ENCODE results near the gene HOXA6.

The HOXA6 gene

DNA sequence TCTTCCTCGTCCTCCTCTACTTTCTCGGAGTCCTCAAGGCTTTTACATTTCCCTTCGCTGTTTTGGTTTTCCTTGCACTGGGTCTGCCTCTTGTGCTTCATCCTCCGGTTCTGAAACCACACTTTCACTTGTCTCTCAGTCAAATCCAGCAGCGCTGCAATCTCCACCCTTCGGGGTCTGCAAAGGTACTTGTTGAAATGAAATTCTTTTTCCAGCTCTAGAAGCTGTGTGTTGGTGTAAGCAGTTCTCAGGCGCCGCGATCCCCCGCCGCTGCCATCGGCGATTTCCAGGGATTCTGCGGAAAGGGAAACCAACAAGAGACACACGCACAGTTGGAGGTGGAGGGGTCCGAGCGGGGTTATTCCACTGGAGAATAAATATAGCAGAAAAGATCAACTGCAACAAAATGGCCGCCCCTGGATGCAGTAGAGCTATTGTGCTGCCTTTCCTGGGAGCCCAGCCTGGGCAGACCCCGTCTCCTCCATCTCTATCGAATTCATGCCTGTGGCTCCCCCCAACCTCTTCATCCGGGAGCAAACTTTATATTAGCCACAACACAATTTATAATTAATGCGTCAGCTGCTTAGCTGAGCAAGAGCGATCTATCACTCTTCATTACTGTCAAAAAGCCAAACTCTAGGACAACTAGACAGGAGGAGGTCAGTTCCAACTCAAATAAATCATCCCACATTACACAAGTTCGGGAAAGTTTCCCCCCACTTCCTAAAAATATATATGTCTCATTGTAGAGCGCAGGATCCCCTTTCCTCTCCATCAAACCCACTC lies 46.2 kb downstream of the HOXA6 start:
- TF ChIP-seq, protein P1, sequence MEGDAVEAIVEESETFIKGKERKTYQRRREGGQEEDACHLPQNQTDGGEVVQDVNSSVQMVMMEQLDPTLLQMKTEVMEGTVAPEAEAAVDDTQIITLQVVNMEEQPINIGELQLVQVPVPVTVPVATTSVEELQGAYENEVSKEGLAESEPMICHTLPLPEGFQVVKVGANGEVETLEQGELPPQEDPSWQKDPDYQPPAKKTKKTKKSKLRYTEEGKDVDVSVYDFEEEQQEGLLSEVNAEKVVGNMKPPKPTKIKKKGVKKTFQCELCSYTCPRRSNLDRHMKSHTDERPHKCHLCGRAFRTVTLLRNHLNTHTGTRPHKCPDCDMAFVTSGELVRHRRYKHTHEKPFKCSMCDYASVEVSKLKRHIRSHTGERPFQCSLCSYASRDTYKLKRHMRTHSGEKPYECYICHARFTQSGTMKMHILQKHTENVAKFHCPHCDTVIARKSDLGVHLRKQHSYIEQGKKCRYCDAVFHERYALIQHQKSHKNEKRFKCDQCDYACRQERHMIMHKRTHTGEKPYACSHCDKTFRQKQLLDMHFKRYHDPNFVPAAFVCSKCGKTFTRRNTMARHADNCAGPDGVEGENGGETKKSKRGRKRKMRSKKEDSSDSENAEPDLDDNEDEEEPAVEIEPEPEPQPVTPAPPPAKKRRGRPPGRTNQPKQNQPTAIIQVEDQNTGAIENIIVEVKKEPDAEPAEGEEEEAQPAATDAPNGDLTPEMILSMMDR (IDR thresholded peaks at IDR 0.05; ENCODE audit: low read depth, low read length, missing control alignments) = no peak
- H3K4me3 ChIP-seq (replicated peaks; ENCODE audit: low read depth, low read length) = no peak overlapping the region
- DNase-seq (ENCODE audit: extremely low read depth, low read depth) = no peak

DNA sequence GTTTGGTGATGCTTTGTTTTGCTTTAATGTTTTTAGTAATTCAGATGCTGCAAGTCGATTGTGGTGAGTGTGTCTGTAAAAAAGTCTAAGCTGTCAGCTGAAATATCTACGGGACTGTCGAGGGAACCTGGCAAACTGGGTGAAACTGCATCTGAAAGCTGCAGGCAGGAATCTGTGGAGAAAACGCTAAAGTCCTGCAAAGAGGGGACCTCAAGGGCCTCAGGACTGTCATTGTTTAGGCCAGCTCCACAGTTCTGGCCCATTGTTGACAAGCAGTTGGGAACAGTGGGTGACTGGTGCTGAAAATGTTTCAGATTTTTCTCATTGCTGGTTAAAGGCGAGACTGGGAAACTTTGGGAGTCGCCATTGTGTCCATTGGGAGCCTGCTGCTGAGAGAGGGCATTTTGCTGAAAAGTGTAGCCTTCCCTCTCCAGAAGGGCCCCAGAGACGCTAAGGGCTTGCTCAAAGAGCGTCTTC lies 46.8 kb downstream of the HOXA6 start:
- no peak for DNase-seq (ENCODE audit: extremely low read depth, low read depth)
- TF ChIP-seq, protein P1 (IDR thresholded peaks at IDR 0.05; ENCODE audit: low read depth, low read length, missing control alignments) = no peak
- no peak overlapping the region for H3K4me3 ChIP-seq (replicated peaks; ENCODE audit: low read depth, low read length)

DNA sequence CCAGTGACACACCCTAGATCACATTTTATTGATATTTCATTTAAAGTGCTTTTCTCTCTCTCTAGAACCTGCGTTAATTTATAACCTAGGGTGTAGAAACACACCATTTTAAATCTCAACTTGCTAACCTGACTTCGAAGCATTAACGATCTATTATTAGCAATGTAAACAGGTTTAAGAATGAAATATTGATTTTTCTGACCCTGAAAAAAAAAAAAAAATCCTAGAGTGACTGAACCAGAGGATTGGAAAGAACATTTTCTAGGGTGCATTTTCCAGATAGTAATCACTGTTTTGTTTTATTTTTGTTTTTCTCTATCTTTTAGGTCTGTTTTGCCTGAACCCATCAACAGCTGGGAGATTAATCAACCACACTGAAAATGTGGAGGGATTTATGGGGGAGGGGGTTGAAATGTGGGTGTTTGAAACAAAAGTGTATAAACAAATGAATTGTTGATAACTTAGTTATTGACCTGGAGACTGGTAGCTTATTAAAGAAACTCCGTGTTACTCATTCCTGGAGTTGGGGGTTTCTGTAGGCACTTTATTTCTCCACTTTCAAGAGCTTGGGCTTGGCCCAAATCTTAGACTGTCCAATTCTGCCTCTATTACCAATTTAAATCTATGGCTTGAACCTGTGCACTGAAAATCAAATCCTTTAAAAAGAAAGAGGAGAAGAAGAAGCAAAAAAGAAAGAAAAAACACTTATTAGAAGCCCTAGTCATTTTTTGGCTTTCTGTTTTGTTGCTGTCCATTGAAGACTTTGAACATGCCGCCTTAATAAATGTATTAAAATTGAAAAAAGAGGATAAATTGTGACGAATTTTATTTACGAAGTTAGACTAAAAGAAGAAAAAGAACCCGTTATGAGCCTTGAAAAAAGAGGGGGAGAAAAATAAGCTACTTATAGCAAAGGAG lies 47.9 kb downstream of the HOXA6 start:
- H3K4me3 ChIP-seq (replicated peaks; ENCODE audit: low read depth, low read length) = no peak overlapping the region
- TF ChIP-seq, protein P1 (IDR thresholded peaks at IDR 0.05; ENCODE audit: low read depth, low read length, missing control alignments) = no peak
- no peak for DNase-seq (ENCODE audit: extremely low read depth, low read depth)

DNA sequence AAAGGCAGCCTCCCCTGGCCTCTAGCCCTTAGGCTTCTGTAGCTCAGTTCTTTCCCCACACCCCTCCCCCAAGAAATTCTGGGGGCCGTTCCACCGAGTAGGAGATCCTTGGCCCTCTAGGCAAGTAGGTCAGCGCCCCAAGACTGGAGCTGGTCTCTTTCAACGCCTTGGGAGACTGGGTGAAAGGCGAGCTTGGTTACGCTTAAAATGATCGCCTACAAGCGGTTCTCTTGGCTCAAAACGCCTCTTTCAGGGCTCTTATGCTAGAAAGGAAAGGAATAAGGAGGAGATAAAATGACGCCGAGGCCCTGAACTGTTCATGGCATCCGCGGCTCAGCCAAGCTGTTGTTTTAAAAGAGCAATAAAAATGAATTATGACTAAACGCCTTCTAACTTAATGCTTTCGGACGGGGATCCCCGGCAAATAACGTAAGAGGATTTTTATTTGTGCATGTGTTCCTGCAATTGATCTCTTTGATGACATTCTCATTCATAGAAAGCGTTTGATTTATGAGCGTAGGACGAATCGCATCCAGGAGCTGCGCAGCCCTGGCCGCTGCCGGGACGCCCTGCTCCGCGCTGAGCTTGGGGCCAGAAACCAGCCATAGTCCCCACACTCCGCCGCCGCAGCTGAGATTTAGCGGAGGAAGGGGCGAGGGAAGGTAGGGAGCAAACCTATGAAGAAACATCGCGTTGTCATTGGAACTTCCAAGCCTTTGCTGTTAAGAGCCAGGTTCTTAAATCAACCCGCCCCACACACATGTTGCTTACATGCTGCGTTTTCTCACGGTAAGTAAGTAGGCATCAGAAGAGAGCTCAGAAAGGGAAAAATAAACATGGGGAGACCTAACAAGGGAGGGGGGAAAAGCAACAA lies 48.8 kb downstream of the HOXA6 start:
- TF ChIP-seq, protein P1 (IDR thresholded peaks at IDR 0.05; ENCODE audit: low read depth, low read length, missing control alignments) = no peak
- no peak overlapping the region for H3K4me3 ChIP-seq (replicated peaks; ENCODE audit: low read depth, low read length)
- DNase-seq (ENCODE audit: extremely low read depth, low read depth) = no peak

DNA sequence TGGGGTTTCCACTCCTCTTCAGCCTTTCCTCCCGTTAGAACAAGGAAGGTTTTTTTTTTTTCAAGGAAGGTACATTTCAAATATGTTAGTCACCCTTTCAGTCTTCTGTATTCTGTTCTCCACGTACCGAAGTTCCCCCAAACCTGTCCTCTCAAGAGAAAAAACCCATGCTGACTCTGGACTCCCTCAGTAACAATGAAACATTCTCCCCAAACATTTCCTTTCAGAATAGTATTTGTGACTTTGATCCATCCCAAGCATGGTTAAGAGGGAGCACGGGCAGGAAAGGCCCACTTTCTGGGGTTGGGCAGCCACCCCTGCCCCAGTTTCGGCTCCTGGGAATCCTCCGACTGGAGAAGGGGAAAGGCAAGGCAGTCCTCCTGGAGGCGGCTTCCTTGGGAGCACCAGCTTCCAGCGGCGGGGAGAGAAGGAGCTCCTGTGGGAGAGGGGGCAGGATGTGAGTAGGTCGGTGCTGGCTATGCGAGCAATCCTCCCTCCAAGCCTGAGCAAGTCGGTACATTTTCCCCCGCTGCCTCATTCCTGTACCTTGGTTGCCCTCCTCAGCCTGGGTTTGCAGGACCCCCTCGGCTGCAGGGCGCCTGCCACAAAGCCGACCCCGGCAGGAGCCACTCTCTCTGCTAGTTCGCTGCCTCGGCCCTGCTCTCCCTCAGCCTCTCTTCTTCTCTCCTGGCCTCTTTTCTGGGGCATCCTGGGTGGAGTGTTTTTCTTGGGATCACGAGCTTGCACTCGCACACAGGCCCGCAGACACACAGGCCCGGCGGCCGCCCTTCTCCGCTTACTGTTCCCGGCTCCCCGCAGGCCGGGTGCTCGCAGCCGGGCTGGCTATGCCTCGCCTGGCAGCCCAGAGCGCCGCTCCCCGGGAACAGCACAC lies 49.6 kb downstream of the HOXA6 start:
- TF ChIP-seq, protein P1 (IDR thresholded peaks at IDR 0.05; ENCODE audit: low read depth, low read length, missing control alignments) = no peak
- H3K4me3 ChIP-seq (replicated peaks; ENCODE audit: low read depth, low read length) = no peak overlapping the region
- DNase-seq (ENCODE audit: extremely low read depth, low read depth) = no peak

Measured in HFF-Myc (cell line).